ENCODE data around the gene SRRM4. TPM values are rescaled to one million over a fixed set of nuclear protein-coding genes. Genes with fewer than 3 reads are reported as not detected.

SRRM4 gene
- total and polyA plus RNA-seq, 9 donors = 0.02 TPM; not detected in 6

GRCh38 chr12:119052001-119052400 lies 70.7 kb downstream of the SRRM4 start:
- no peak overlapping the region for H3K27ac ChIP-seq
- H3K9me3 ChIP-seq = no peaks in the 10 kb centered on the region
- no peaks in the 10 kb centered on the region for H3K27me3 ChIP-seq
- 74 to 83% (median 77%) methylated on average over 5 of the region's 5 CpGs for WGBS, 3 donors
- H3K36me3 ChIP-seq = no peaks in the 10 kb centered on the region
- DNase-seq = no peak
- TF ChIP-seq EP300 (IDR thresholded peaks at IDR 0.05) = no peak
- no peak for TF ChIP-seq CTCF (IDR thresholded peaks at IDR 0.05)
- no peak for TF ChIP-seq POLR2A (IDR thresholded peaks at IDR 0.05)
- intact Hi-C loops (cut with DNase I) = no loop called here
- no peak overlapping the region for H3K4me3 ChIP-seq
- H3K4me1 ChIP-seq (ENCODE audit: insufficient read depth) = no peaks in the 10 kb centered on the region

GRCh38 chr12:119055977-119056376 lies 74.6 kb downstream of the SRRM4 start:
- intact Hi-C loops (cut with DNase I) = no loop called here
- no peaks in the 10 kb centered on the region for H3K27me3 ChIP-seq
- no peak overlapping the region for H3K4me3 ChIP-seq
- no peaks in the 10 kb centered on the region for H3K9me3 ChIP-seq
- no peak for DNase-seq
- no peaks in the 10 kb centered on the region for H3K36me3 ChIP-seq
- H3K4me1 ChIP-seq (ENCODE audit: insufficient read depth) = no peaks in the 10 kb centered on the region
- TF ChIP-seq EP300 (IDR thresholded peaks at IDR 0.05) (no peak), POLR2A (IDR thresholded peaks at IDR 0.05) (no peak), CTCF (IDR thresholded peaks at IDR 0.05) (no peak)
- no peak overlapping the region for H3K27ac ChIP-seq
- whole genome bisulfite sequencing, 3 donors = 39 to 47% (median 44%) methylated on average over 3 of the region's 3 CpGs

- Histone ChIP-seq H3K27me3 (no peaks in the 10 kb centered on the region), H3K9me3 (no peaks in the 10 kb centered on the region), H3K4me1 (ENCODE audit: insufficient read depth) (no peaks in the 10 kb centered on the region), H3K4me3 (no peak overlapping the region), H3K27ac (no peak overlapping the region), H3K36me3 (no peaks in the 10 kb centered on the region)
- 25 to 30% (median 26%) methylated on average over 16 of the region's 16 CpGs for WGBS, 3 donors
- no peak for TF ChIP-seq EP300 (IDR thresholded peaks at IDR 0.05)
- TF ChIP-seq CTCF (IDR thresholded peaks at IDR 0.05) = no peak
- TF ChIP-seq POLR2A (IDR thresholded peaks at IDR 0.05) = no peak
- intact Hi-C loops (cut with DNase I) = no loop called here
- DNase-seq = peak in 4 of 5 donors; percentile 9 to 56 (median 26)
These were observed 79.8 kb downstream of the SRRM4 start for GRCh38 chr12:119060847-119061796.

GRCh38 chr12:119068129-119068856 lies 87.0 kb downstream of the SRRM4 start:
- no peaks in the 10 kb centered on the region for H3K9me3 ChIP-seq
- H3K4me1 ChIP-seq (ENCODE audit: insufficient read depth) = no peaks in the 10 kb centered on the region
- H3K27me3 ChIP-seq = no peaks in the 10 kb centered on the region
- H3K4me3 ChIP-seq = no peak overlapping the region
- intact Hi-C loops (cut with DNase I) = no loop called here
- H3K36me3 ChIP-seq = no peaks in the 10 kb centered on the region
- DNase-seq = no peak
- H3K27ac ChIP-seq = no peak overlapping the region
- TF ChIP-seq EP300 (IDR thresholded peaks at IDR 0.05) (no peak), CTCF (IDR thresholded peaks at IDR 0.05) (no peak), POLR2A (IDR thresholded peaks at IDR 0.05) (no peak)
- 50 to 64% (median 50%) methylated on average over 9 of the region's 9 CpGs for WGBS, 3 donors
